SK-N-DZ (cell line): ENCODE data around the gene DCDC2C.

Experiments
- DNase-seq: peaks from one replicate; pipeline ENCODE4 v3.0.0-alpha.2; 2015; ENCODE audit warnings: low spot score

DCDC2C gene

DNA sequence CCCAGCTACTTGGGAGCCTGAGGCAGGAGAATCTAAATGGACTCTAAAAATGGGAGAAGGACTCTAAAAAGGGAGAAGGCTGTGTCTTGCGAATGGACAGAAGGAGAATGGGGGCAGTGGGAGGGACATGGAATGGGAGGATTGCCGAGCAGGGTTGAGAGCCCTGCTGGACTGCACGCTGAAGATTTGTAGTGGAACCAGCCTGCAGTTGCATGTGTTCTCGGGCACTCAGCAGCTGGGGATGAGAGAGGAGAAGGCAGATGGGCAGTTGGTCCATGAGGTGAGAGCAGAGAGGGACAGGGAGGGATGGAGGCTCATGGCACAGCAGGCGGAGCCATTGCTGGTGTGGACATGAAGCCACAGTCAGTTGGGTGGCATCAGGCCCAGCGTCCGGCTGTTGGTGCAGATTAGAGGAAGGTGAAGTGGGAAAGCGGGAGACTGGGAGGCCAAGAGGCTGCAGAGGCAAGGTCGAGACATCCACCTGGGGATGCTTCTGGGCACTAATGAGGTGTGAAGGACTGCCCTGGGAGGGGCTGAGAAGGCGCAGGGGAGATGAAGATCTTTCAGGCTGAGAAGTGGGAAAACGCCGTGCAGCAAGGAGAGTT lies 40.7 kb downstream of the DCDC2C start:
- no peak for DNase-seq

DNA sequence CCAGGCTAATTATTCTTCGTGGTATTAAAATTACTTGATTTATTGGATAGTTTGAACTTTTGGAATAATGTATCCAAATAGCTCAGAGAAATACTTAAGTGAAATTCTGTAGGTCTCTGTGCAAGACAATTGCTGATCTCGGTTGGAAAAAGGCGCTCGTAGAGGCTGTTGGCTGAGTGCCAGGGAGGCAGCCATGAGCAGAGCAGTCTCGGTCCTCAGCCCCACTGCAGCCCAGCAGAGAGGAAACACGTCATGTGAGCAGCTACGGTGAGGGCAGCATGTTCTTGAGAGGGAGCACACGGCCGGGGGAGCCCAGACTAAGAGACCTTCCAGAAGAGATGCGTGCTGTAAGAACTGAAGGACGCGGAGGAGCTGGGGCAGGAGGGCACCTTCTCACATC lies 42.5 kb downstream of the DCDC2C start:
- DNase-seq: no peak

DNA sequence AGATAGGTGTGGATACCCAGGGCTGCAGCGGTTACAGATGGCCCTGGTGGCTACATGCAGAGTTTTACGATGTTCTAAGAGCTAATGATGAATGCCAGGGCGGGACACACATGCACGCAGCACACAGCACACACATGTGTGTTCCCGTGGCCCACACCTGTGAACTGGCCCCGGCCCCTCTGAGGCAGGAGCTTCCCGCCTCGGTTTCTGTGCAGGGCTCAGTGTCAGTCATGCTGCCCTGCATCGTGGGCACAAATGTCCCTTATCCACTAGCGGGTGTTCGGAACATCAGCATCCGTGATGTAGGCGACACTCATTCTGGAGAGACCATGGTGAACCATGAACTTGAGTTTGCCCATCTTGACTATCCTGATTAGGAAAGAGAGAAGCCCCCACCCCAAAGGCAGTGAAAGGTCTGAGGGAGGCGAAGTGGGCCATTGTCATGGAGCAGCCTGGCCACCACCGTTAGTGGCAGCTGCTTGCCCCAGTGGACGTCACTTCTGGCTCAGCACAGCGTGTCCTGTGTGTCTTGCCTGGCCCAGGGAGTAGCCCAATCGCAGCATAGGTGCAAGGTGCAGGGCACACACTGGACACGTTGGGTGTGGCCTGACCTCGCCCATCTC lies 43.8 kb downstream of the DCDC2C start:
- DNase-seq: no peak

DNA sequence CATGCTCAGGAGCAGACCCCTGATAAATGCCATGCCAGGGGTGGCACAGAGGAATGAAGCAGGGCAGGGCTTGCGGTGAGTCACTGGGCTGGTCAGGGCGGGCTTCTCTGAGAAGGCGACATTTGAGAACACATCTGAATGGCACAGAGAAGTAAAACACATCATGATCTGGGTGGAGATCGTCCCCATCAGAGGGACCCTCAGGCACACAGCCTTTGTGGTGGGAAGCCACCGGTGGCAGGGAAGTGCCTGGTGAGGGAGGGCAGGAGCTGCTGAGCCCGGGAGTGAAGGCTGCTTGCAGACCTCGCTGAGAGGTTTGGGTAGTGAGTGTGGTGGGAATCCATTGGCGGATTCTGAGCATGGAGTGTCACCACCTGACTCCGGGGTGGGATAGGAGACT lies 44.5 kb downstream of the DCDC2C start:
- DNase-seq: no peak

DNA sequence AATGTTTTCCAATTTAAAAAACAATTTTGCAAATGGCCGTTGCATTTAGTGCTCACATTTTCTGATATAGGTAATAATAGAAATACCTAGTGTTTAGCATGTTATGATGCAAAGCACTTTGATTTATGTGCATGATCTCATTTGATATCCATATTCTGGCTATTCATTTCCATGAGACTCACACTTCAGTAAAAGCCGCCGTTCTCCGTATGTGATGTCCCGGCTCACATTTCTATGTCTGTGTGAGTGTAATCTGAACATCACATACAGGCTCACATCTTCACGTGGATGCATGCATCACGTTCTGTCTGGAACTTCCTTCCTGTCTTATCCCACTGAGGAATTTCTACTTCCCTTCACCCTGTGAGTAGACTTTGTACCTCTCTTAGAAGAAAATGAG lies 45.8 kb downstream of the DCDC2C start:
- DNase-seq: no peak

DNA sequence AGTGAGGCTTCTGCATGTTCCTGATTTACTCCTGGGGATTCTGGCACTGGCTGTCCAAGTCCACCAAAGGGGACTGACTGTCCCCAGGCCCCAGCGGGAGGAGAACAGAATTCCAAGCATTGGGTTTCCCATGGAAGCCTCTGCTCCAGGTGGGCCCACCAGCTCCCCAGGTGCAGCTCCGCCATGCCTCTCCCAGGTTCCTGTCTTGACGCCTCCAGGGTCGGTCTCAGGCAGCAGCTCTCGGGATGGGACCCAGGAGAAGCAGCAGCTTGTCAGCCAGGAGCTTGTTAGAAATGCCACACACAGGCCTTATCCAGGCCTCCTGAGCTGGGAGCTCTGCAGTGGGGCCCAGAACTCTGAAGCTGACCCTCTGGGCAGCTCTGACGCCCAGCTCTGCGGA lies 47.9 kb downstream of the DCDC2C start:
- no peak for DNase-seq

DNA sequence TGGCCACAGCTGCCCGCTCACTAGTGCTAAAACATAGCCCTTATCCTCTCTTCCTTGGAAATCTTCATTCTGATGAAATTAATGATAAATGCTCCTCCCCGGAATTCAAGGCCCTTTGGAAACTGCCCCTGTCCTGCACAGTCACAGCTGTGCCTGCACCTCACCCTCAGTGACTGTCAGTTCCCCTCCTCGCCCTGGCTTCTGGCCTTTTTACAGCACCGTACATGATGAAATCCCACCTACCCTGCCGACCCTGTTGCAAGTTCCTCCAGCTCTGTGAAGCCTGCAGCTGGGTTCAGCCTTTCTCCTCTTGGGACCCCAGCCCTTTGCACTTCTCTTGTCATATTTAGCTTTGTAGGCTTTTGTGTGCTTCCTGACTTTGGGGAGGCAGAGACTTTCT lies 48.4 kb downstream of the DCDC2C start:
- DNase-seq: no peak

DNA sequence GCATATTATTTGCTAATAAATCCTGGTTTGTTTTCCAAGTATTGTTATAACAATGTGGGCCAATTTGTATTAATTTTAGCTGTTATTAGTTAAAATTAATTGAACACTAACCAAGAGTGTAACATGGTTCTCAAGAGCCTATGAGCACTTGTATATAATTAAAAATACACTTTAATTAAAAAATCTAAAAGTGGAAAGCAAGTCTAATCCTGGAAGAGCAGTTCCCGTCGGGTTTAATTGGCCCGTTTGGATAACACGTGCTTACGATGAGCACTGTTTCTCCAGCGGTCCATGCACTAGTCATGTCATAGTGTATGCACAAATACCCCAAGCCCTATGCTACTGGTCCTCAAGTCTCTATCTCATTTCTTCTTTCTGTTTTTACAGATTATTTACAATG lies 49.0 kb downstream of the DCDC2C start:
- DNase-seq: no peak

DNA sequence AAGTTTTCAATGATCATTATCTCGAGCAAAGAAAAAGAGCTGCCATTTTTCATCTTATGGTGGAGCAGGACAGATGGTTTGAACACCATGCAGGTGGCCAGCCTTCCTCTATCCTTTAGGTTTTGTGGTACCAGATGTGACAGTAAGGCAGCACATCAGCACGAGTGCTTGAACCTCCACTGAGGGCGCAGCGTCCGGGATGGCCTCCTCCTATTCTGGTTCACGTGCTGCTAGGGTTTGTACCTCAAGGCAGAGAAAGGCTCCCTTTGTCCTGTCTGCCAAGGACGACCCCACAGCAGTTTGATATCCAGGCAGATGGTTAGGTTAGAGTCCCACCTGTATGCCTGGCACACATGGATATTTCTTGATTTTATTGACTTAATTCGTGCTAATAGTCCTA lies 50.2 kb downstream of the DCDC2C start:
- DNase-seq: no peak

DNA sequence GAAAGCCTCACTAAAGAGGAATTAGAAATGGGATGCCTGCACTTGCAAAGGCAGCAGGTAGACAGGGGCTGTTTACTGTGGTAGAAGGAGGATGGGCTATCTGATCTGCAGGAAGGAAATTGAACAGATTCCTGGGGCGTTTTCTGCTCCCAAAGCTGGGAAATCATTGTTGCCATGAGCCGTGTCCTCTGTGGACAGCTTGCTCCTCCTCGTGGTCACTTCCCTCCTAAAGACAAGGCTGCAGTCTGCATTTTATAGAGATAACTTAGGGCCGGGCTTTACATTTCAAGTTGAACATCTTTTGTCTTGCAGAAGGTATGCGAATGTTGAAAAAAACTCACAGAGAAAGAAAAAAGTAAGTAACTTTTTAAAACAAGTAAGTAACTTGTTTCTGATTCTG lies 50.9 kb downstream of the DCDC2C start:
- no peak for DNase-seq

DNA sequence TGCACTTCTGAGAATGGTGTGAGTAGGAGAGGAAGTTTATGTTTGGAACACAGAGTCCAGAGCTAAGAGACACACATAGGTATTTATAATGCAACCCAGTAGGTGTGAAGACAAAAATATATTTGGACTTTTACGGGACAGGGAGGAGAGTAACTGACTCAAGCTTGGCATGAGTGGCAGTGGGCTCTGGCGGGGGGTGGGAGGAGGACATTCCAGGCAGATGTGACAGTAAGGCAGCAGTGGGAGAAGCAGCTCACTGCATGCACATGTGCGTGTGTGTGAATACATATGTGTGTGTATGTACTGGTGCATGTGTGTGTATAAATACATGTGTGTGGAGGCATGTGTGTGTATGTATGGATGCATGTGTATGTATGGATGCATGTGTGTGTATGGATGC lies 51.4 kb downstream of the DCDC2C start:
- DNase-seq: no peak

DNA sequence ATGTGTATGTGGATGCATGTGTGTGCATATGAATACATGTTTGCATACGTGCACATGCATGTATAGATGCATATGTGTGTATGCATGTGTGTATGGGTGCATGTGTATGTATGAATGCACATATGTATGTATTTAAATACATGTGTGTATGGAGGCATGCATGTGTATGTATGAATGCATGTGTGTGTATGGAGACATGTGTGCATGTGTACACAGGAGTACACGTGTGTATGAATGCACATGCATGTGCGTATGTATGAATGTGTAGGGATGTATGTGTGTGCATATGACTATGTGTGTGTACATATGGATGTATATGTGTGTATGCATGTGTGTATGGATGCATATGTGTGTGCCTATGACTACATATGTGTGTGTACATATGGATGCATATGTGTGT lies 51.9 kb downstream of the DCDC2C start:
- DNase-seq: no peak

DNA sequence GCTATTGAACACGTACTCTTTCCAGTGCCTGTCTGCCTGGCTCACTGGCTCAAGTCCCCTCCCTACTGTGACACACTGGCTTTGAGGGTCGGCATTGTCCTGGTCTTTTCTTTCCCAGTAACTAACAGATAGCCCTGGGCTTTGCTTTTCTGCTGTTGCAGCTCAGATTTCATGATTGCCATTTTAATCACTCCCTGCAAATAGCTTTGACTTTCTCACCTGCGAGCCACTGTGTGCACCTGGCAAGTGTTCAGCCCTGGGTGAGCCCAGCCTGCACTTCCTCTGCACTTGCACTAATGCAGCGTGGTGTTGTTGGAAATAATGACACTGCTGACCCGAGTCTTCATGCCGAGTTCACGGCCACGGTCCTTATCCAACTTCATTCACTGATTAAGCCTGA lies 52.9 kb downstream of the DCDC2C start:
- DNase-seq: no peak

DNA sequence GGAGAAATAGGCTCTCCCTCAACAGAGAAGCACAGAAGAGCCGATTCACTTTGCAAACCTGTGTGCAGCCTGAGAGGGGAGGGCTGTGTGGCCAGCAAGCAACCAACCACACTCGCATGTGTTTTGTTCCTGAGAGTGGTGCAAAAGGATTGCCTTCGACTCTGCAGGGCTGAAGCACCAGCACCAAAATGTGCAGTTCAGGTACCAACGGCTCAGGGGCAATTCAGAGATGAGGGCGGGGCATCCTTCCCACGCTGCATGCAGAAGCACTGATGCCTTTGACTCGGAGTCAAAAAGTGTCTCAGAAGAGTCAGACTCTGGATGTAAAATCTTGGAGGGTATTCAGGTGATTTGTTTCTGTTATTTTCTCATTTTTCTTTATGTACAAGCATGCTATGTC lies 55.5 kb downstream of the DCDC2C start:
- DNase-seq: no peak

DNA sequence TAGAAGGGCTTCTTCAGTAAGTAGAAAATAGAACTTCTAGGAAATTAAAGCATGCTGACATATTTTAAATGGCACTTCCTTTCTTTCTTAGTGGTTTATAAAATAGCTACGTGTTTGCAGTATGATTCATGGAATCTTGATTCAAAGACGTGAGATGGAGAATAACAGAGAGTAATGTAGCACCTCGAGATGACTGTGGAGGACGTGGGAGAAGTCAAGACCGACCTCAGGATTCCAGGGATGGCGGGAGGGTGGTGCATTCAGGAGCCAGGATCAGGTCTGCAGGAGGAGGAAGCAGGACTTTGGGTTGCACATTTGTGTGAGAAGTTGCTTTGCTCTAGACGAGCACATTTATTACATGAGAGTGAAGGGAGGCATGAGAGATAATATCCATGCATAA lies 56.0 kb downstream of the DCDC2C start:
- DNase-seq: no peak

DNA sequence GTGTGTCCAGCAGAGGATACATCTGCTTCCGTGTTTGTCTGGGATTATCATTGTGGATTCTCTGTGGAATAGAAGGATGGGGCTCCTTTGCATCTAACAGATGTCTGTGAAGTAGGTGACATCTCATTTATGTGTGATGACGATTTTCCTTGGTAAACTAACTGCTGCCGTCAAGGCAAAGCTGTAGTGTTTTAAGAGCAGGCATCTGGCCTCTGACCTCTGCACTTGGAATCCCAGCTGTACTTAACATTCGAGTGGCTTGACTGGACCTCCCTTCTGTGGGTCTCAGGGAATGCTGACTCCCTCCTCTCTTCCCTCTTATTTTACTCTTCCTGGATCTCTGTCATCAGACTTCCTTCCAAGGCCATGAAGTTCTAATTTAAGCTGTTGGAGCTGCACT lies 56.4 kb downstream of the DCDC2C start:
- DNase-seq: no peak

DNA sequence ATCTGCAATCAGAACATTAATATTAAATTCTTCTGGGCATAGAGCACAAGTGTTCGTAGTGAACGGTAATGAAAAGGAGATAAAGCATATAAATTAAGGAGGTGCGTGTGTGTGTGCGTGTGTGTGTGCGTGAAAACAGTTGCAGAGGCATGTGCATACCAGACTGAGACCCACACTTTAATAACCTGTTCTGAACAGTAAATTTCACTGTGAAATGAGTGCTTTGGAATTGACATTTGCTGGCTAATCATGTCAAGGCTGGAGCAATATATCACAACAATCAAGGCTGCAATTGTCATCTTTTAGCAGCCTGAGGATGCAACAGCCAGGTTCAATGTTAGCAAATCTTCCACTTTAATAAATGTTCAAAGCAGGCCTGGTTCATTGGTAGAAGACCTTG lies 57.9 kb downstream of the DCDC2C start:
- no peak for DNase-seq

DNA sequence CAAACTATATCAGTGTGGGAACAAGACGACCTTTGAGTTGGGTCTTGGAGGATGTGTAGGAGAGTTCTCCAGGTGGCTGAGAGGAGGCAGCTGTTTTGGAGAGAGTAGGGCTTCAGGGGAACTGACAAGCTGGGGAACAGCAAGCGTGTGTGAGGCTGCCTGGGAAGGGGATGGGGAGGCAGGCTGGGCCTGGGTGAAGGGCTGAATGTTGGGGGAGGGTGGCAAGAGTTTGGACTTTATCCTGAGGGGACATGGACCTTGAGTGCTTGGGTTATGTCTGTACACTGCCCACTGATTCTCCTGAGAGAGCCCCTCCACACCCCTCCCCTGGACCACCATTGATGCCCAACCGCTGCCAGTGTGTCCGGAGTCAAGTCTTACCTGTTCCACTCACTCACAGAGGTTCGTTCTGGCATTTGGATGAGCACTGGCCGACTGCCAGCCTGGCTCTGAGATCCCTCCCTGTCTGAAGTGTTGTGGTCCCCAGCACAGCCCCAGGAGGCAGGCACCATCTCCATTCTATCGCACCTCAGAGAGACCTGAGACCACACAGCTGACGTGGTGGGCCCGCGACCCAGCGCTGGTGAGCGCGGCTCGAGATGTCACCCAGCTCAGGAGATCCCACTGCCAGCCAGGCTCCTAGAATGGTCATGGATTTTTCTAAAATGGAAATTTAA lies 59.5 kb downstream of the DCDC2C start:
- no peak for DNase-seq

DNA sequence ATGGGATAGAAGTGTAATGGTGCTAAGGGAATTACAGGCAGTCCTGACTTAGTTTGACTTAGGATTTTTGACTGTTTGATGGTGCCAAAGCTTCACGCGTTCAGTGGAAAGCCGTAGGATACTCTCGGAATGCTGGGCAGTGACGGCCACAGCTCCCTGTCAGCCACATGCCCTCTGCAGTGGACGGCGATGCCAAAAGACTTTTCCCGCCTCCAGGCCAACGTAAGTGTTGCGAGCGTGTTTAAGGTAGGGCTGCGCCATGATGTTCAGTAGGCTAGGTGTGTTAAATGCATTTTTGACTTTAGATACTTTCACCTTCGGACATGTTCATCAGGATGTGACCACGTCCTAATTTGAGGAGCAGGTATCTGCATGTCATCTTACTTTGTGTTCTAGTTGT lies 63.4 kb downstream of the DCDC2C start:
- DNase-seq: no peak

DNA sequence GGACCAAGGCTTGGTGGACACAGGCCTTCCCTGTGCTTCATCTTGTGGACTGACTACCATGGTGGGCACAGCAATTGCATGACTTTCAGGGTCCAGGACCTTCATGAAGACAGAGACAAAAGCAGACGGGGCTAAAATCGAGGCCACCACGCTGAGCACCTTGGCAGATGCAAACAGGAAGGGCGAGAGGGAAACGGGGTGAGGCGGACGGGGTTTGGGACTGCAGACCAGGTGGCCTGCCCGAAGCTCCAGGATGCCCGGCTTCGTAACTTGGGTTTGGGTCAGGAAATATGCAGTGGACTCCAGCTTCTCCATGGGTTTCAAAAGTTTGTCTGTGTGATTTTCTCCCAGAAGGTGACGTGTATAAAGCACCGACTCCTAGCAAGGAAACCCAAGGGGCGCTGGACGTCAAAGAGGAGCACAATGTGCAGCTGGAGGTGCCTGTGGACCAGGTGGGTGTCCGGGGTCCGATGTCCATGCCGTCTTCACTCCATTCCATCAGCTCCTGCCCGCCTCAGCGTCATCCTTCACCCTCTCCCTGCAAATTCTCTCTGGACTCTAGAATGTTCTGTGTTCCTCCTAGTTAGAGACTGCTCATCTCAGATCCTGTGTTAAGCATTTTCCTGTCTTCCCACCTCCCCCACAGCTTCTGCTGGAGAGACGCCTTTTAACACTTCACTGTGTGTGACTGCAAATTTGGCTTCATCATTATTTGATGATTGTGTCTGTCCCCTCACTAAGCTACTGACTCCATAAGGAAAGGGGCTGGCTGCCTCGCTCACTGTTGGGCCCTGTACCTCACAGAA lies 65.8 kb downstream of the DCDC2C start:
- DNase-seq: no peak

DNA sequence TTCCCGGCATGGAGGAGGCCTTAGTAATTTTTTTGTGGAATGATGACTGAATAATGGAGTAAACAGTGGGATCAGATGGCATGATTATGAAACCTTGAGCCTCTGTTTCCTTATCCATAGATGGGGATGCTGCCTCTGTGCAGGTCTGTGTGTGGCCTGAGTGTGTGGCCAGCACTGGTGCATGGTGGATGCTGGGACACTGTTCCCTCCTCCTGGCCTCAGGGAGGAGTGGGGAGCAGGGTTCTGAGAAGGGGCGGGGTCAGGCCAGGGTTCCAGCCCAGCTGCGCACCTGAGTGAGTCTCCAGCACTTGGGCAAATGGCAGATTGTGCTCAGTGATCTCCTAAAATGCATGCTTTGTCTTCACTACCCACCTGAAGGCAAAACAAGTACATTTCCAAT lies 66.4 kb downstream of the DCDC2C start:
- no peak for DNase-seq

DNA sequence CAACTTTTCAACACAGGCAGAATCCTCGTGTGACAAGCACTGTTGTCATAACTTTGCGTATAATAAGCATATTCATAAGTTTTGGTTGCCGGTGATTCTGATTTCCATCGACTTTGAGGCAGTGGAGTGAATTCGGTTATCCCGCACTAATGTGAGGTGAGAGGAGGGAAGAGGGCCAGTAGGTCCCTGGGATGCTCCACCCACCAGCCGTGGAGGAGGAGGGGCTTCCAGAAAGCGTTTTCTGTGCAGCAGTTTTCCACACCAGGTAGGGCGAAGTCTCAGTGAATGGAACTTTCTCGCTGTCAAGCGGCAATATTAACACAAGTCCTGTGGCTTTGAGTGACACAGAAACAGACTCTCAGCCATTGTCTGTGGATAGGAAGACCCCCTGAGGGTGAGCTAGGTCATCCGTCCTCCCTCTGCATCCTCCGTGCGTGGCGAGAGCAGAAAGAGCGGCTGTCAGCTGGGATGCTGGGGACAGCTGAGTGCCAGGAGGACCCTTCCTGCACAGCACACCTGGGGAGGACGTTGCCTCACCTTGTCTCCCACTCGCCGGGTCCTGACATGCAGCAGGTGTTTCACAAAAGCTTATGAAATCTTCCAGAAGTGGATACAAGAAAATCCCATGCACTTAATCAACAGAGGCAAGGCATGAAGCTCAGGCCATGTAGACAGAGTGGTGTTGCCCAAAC lies 67.5 kb downstream of the DCDC2C start:
- DNase-seq: no peak
